H9 (cell line): ENCODE measurements around the gene NEURL2. TPM values are rescaled to one million over a fixed set of nuclear protein-coding genes. Genes with fewer than 3 reads are reported as not detected.

Source experiments
- DNase-seq: peaks from one replicate; pipeline ENCODE4 v3.0.0-alpha.2; 2017
- H2AFZ ChIP-seq: one replicate; pipeline ENCODE4 v1.6.1; 2013; ENCODE audit warnings: mild to moderate bottlenecking, low read length, control low read depth, moderate library complexity
- H2AK5ac ChIP-seq: 2 replicates; pipeline ENCODE4 v1.6.1; 2013; ENCODE audit warnings: low read length, control low read depth, mixed read lengths; ENCODE audit not compliant: insufficient read length
- H2BK120ac ChIP-seq: one replicate; pipeline ENCODE4 v1.6.1; 2013; ENCODE audit warnings: low read depth, mild to moderate bottlenecking, low read length, control low read depth, inconsistent platforms; ENCODE audit not compliant: poor library complexity, severe bottlenecking
- H2BK12ac ChIP-seq: 2 replicates; pipeline ENCODE4 v1.6.1; 2013; ENCODE audit warnings: low read length, control low read depth, mixed read lengths, low read depth; ENCODE audit not compliant: insufficient read length
- H2BK15ac ChIP-seq: 2 replicates; pipeline ENCODE4 v1.6.1; 2013; ENCODE audit warnings: low read depth, low read length, control low read depth
- H2BK20ac ChIP-seq: one replicate; pipeline ENCODE4 v1.6.1; 2013; ENCODE audit warnings: low read depth, mild to moderate bottlenecking, low read length, control low read depth, inconsistent platforms; ENCODE audit not compliant: poor library complexity, severe bottlenecking
- H2BK5ac ChIP-seq: 2 replicates; pipeline ENCODE4 v1.6.1; 2013; ENCODE audit warnings: low read length, control low read depth, mixed read lengths; ENCODE audit not compliant: insufficient read length
- H3K14ac ChIP-seq: 2 replicates; pipeline ENCODE4 v1.6.1; 2013; ENCODE audit warnings: low read length, control low read depth; ENCODE audit not compliant: insufficient read depth
- H3K18ac ChIP-seq: 2 replicates; pipeline ENCODE4 v1.6.1; 2013; ENCODE audit warnings: low read depth, mild to moderate bottlenecking, mixed read lengths, low read length, control low read depth; ENCODE audit not compliant: insufficient read length
- H3K23ac ChIP-seq: 2 replicates; pipeline ENCODE4 v1.6.1; 2013; ENCODE audit warnings: low read length, control low read depth, mixed read lengths, low read depth; ENCODE audit not compliant: insufficient read length
- H3K23me2 ChIP-seq: 2 replicates; pipeline ENCODE4 v1.6.1; 2013; ENCODE audit warnings: low read depth, mild to moderate bottlenecking, mixed read lengths, low read length, control low read depth; ENCODE audit not compliant: insufficient read length, poor library complexity, severe bottlenecking
- H3K27ac ChIP-seq: 2 replicates; pipeline ENCODE4 v1.5.1; 2013; ENCODE audit warnings: low read length, control low read depth, mixed read lengths, low read depth; ENCODE audit not compliant: insufficient read length
- H3K27me3 ChIP-seq: 2 replicates; pipeline ENCODE4 v1.6.1; 2013; ENCODE audit warnings: low read length, control low read depth, inconsistent platforms; ENCODE audit not compliant: insufficient read depth
- H3K4ac ChIP-seq: 2 replicates; pipeline ENCODE4 v1.6.1; 2013; ENCODE audit warnings: low read depth, mild to moderate bottlenecking, control low read depth, inconsistent platforms, low read length, moderate library complexity
- H3K4me1 ChIP-seq: 2 replicates; pipeline ENCODE4 v1.6.1; 2013; ENCODE audit warnings: low read length, control low read depth, inconsistent platforms; ENCODE audit not compliant: insufficient read depth
- H3K4me2 ChIP-seq: 2 replicates; pipeline ENCODE4 v1.6.1; 2013; ENCODE audit warnings: low read length, control low read depth, mixed read lengths; ENCODE audit not compliant: insufficient read length, insufficient read depth
- H3K56ac ChIP-seq: 2 replicates; pipeline ENCODE4 v1.6.1; 2013; ENCODE audit warnings: low read depth, mild to moderate bottlenecking, mixed read lengths, low read length, control low read depth; ENCODE audit not compliant: insufficient read length
- H3K79me1 ChIP-seq: 2 replicates; pipeline ENCODE4 v1.6.1; 2013; ENCODE audit warnings: low read depth, mild to moderate bottlenecking, moderate library complexity, low read length, control low read depth, inconsistent platforms; ENCODE audit not compliant: insufficient read depth, poor library complexity, severe bottlenecking
- H3K79me2 ChIP-seq: 2 replicates; pipeline ENCODE4 v1.6.1; 2013; ENCODE audit warnings: low read length, control low read depth, inconsistent platforms; ENCODE audit not compliant: insufficient read depth
- H3K9ac ChIP-seq: 2 replicates; pipeline ENCODE4 v1.6.1; 2013; ENCODE audit warnings: low read length, control low read depth, mixed read lengths; ENCODE audit not compliant: insufficient read length; ENCODE audit errors: extremely low read depth
- H3K9me3 ChIP-seq: one replicate; pipeline ENCODE4 v1.6.1; 2013; ENCODE audit warnings: low read depth, low read length, inconsistent platforms; ENCODE audit not compliant: control insufficient read depth
- H3T11ph ChIP-seq: one replicate; pipeline ENCODE4 v1.6.1; 2013; ENCODE audit warnings: mild to moderate bottlenecking, low read length, control low read depth, inconsistent platforms
- H4K20me1 ChIP-seq: one replicate; pipeline ENCODE4 v1.6.1; 2013; ENCODE audit not compliant: control insufficient read depth, insufficient read length, insufficient read depth
- H4K5ac ChIP-seq: 2 replicates; pipeline ENCODE4 v1.6.1; 2013; ENCODE audit warnings: low read depth, mild to moderate bottlenecking, mixed read lengths, low read length, control low read depth; ENCODE audit not compliant: insufficient read length
- H4K8ac ChIP-seq: replicated peaks from 2 replicates; pipeline ENCODE4 v1.6.1; 2013; ENCODE audit warnings: low read length, control low read depth, mixed read lengths, low read depth; ENCODE audit not compliant: insufficient read length
- H4K91ac ChIP-seq: 2 replicates; pipeline ENCODE4 v1.6.1; 2013; ENCODE audit warnings: low read depth, mild to moderate bottlenecking, moderate library complexity, mixed read lengths, low read length, control low read depth; ENCODE audit not compliant: insufficient read length
- H3K27ac Mint-ChIP-seq, 3 experiments: 2 replicates in 2 of 3; 3 replicates in 1 of 3; pipeline ENCODE4 v1.8.0; 2020 to 2021; ENCODE audit warnings: mixed read lengths in 3 of 3, mild to moderate bottlenecking in 1 of 3, moderate library complexity in 1 of 3
- H3K27me3 Mint-ChIP-seq: 2 replicates; pipeline ENCODE4 v1.8.0; 2021; ENCODE audit warnings: low read depth, mild to moderate bottlenecking, moderate library complexity, mixed read lengths
- H3K36me3 Mint-ChIP-seq, 3 experiments: 2 replicates in 2 of 3; 3 replicates in 1 of 3; pipeline ENCODE4 v1.8.0; 2020 to 2021; ENCODE audit warnings: low read depth in 3 of 3, mixed read lengths in 3 of 3; ENCODE audit not compliant: insufficient read depth in 1 of 3
- H3K4me1 Mint-ChIP-seq, 2 experiments: 2 replicates each; pipeline ENCODE4 v1.8.0; 2020; ENCODE audit warnings: mixed read lengths in 2 of 2
- H3K4me3 Mint-ChIP-seq, 2 experiments: 2 replicates in 1 of 2; 3 replicates in 1 of 2; pipeline ENCODE4 v1.8.0; 2020 to 2021; ENCODE audit warnings: mild to moderate bottlenecking in 2 of 2, mixed read lengths in 2 of 2, moderate library complexity in 1 of 2
- H3K9me3 Mint-ChIP-seq, 2 experiments: 2 replicates in 1 of 2; 3 replicates in 1 of 2; pipeline ENCODE4 v1.8.0; 2020; ENCODE audit warnings: mild to moderate bottlenecking in 2 of 2, mixed read lengths in 2 of 2, moderate library complexity in 1 of 2
- total RNA-seq: library from RNA; stranded (reverse); gene quantifications from 2 replicates; pipeline ENCODE4 v1.2.1, GENCODE V29; 2021
- TF ChIP-seq, protein P1 (sequence below): fragments of 200-600 bp; sonication (generic); conservative IDR thresholded peaks from 3 replicates; pipeline ENCODE4 v1.8.0; 2021; ENCODE audit warnings: antibody characterized with exemption, mild to moderate bottlenecking

Gene NEURL2
- total RNA-seq, 1 experiment from 2014 or later, result 5.4 TPM

DNA sequence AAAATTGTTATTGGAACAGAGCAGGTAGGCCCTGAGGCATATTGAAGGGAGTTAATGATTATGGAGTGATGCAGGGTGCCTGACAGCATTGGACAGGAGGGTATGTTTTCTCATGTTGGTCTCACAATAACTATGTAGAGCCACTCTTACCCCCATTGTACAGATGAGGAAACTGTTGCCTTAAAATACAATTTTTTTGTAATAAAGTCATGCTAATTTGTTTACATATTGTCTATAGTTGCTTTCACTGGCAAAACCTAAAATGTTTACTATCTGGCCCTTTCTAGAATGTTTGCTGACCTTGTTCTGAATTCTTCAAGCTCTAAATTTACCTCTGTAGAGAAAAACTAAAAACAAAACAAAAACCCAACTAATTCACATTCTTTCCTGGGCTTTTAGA lies 39.5 kb downstream of the NEURL2 start:
- Histone ChIP-seq H3K23me2 (no peaks in the 10 kb centered on the region), H4K20me1 (no peaks in the 10 kb centered on the region), H2BK20ac (no peak overlapping the region), H3K4ac (no peak overlapping the region), H2BK15ac (no peak overlapping the region), H3K14ac (no peak overlapping the region), H3K79me2 (no peaks in the 10 kb centered on the region; the same call in 1 of the 2 replicates), H3K23ac (no peak overlapping the region), H3K4me1 (peaks cover 12% of the 10 kb centered on the region; the same call in 1 of the 2 replicates), H3K18ac (no peak overlapping the region), H3K56ac (no peak overlapping the region), H3K9ac (no peak overlapping the region), H2AFZ (no peak overlapping the region), H4K5ac (no peak overlapping the region), H3K9me3 (no peaks in the 10 kb centered on the region), H2BK12ac (no peak overlapping the region), H3K27me3 (no peaks in the 10 kb centered on the region), H3T11ph (no peak overlapping the region), H3K79me1 (no peaks in the 10 kb centered on the region), H3K27ac (no peak overlapping the region), H4K91ac (no peak overlapping the region), H4K8ac (no peak overlapping the region), H3K4me2 (no peak overlapping the region), H2BK120ac (no peak overlapping the region), H2AK5ac (no peak overlapping the region), H2BK5ac (no peak overlapping the region)
- TF ChIP-seq, protein P1, sequence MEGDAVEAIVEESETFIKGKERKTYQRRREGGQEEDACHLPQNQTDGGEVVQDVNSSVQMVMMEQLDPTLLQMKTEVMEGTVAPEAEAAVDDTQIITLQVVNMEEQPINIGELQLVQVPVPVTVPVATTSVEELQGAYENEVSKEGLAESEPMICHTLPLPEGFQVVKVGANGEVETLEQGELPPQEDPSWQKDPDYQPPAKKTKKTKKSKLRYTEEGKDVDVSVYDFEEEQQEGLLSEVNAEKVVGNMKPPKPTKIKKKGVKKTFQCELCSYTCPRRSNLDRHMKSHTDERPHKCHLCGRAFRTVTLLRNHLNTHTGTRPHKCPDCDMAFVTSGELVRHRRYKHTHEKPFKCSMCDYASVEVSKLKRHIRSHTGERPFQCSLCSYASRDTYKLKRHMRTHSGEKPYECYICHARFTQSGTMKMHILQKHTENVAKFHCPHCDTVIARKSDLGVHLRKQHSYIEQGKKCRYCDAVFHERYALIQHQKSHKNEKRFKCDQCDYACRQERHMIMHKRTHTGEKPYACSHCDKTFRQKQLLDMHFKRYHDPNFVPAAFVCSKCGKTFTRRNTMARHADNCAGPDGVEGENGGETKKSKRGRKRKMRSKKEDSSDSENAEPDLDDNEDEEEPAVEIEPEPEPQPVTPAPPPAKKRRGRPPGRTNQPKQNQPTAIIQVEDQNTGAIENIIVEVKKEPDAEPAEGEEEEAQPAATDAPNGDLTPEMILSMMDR, result no peak
- Mint-ChIP-seq H3K27me3 (no peaks in the 10 kb centered on the region), H3K9me3 (no peaks in the 10 kb centered on the region), H3K4me3 (no peak overlapping the region), H3K27ac (no peak overlapping the region; a peak in 1 of 7 replicates), H3K4me1 (peaks cover 39 to 44% of the 10 kb centered on the region in 2 experiments), H3K36me3 (peaks cover 8 to 37% (median 24%) of the 10 kb centered on the region in 3 experiments; a peak in 6 of 7 replicates)
- DNase-seq, result no peak
